WTC11 (cell line): ENCODE results near the gene PIGZ. TPM values are rescaled to one million over a fixed set of nuclear protein-coding genes. Genes with fewer than 3 reads are reported as not detected.

Experiments
- ATAC-seq: fragments of 200-7000 bp; cut with Tn5 transposase; 2 replicates; pipeline ENCODE4 v1.10.0; 2021; ENCODE audit warnings: mild to moderate bottlenecking, moderate library complexity
- CTCF ChIA-PET: fragments of 300-600 bp; sonication (Branson Sonifier 250); formaldehyde crosslinking; loops from one replicate; lab custom pipeline; 2021; ENCODE audit warnings: antibody characterized with exemption; lab: Charles Lee
- POLR2A ChIA-PET: fragments of 350-600 bp; sonication (Branson Sonifier 250); formaldehyde crosslinking; loops from one replicate; lab custom pipeline; 2021; ENCODE audit warnings: antibody characterized with exemption; lab: Charles Lee
- DNase-seq: peaks from one replicate; pipeline ENCODE4 v3.0.0; 2021; ENCODE audit warnings: low spot score
- H3K27ac Mint-ChIP-seq: 2 replicates; pipeline ENCODE4 v1.8.0; 2021; ENCODE audit warnings: mixed read lengths
- H3K27me3 Mint-ChIP-seq: 2 replicates; pipeline ENCODE4 v1.8.0; 2021; ENCODE audit warnings: low read depth, mild to moderate bottlenecking, moderate library complexity, mixed read lengths
- H3K36me3 Mint-ChIP-seq: 2 replicates; pipeline ENCODE4 v1.8.0; 2021; ENCODE audit warnings: mixed read lengths
- H3K4me1 Mint-ChIP-seq: 2 replicates; pipeline ENCODE4 v1.8.0; 2022; ENCODE audit warnings: mixed read lengths
- H3K4me3 Mint-ChIP-seq: 2 replicates; pipeline ENCODE4 v1.8.0; 2021; ENCODE audit warnings: mild to moderate bottlenecking, moderate library complexity, mixed read lengths
- H3K9me3 Mint-ChIP-seq: 2 replicates; pipeline ENCODE4 v1.8.0; 2021; ENCODE audit warnings: mixed read lengths
- AFF4 ChIP-seq: sonication (generic); formaldehyde crosslinking; IDR thresholded peaks from 2 replicates; pipeline ENCODE4 v1.8.1; 2023; ENCODE audit warnings: mild to moderate bottlenecking, missing genetic modification reagents, borderline replicate concordance
- ATF1 ChIP-seq: sonication (generic); formaldehyde crosslinking; IDR thresholded peaks from 2 replicates; pipeline ENCODE4 v1.8.1; 2023; ENCODE audit warnings: mild to moderate bottlenecking, moderate library complexity, missing genetic modification reagents
- ERG ChIP-seq: fragments of 250-450 bp; sonication (Bioruptor Pico); IDR thresholded peaks from 2 replicates; pipeline ENCODE4 v1.8.0; 2021; ENCODE audit warnings: mild to moderate bottlenecking
- GTF2I ChIP-seq: fragments of 250-450 bp; sonication (Bioruptor Pico); conservative IDR thresholded peaks from 2 replicates; pipeline ENCODE4 v1.4.0; 2021; ENCODE audit warnings: mild to moderate bottlenecking
- NFE2L1 ChIP-seq: sonication (generic); formaldehyde crosslinking; IDR thresholded peaks from 2 replicates; pipeline ENCODE4 v1.8.1; 2023; ENCODE audit warnings: missing genetic modification reagents
- NR2C2 ChIP-seq: sonication (generic); formaldehyde crosslinking; IDR thresholded peaks from 2 replicates; pipeline ENCODE4 v1.8.0; 2022; ENCODE audit warnings: mild to moderate bottlenecking, missing genetic modification reagents
- PRRX2 ChIP-seq: fragments of 250-450 bp; sonication (Bioruptor Pico); IDR thresholded peaks from 2 replicates; pipeline ENCODE4 v1.8.0; 2021; ENCODE audit warnings: mild to moderate bottlenecking
- TCF7 ChIP-seq: sonication (generic); formaldehyde crosslinking; IDR thresholded peaks from 2 replicates; pipeline ENCODE4 v1.8.0; 2022; ENCODE audit warnings: mild to moderate bottlenecking, low read depth, missing genetic modification reagents, moderate library complexity
- ZNF317 ChIP-seq: sonication (generic); formaldehyde crosslinking; IDR thresholded peaks from 2 replicates; pipeline ENCODE4 v1.8.1; 2023; ENCODE audit warnings: low read depth, mild to moderate bottlenecking, moderate library complexity, missing genetic modification reagents, borderline replicate concordance
- ZSCAN18 ChIP-seq: fragments of 250-450 bp; sonication (Bioruptor Pico); IDR thresholded peaks from 2 replicates; pipeline ENCODE4 v2.1.2; 2022; ENCODE audit warnings: mild to moderate bottlenecking, moderate library complexity
- total RNA-seq: library from RNA; stranded (reverse); gene quantifications from 3 replicates; pipeline ENCODE4 v1.2.3, GENCODE V29; 2021
- TF ChIP-seq, protein P1 (sequence below): fragments of 250-450 bp; sonication (Bioruptor Pico); IDR thresholded peaks from 2 replicates; pipeline ENCODE4 v1.9.0; 2021; ENCODE audit warnings: mild to moderate bottlenecking
- TF ChIP-seq, protein P2 (sequence below): sonication (generic); formaldehyde crosslinking; IDR thresholded peaks from 2 replicates; pipeline ENCODE4 v1.8.1; 2022; ENCODE audit warnings: mild to moderate bottlenecking, moderate library complexity, missing genetic modification reagents
- TF ChIP-seq, protein P3 (sequence below): sonication (generic); formaldehyde crosslinking; IDR thresholded peaks from 2 replicates; pipeline ENCODE4 v1.8.0; 2022; ENCODE audit warnings: mild to moderate bottlenecking, missing genetic modification reagents
- TF ChIP-seq, protein P4 (sequence below): fragments of 250-450 bp; sonication (Bioruptor Pico); conservative IDR thresholded peaks from 2 replicates; pipeline ENCODE4 v1.9.0; 2021; ENCODE audit warnings: mild to moderate bottlenecking
- TF ChIP-seq, protein P5 (sequence below): sonication (generic); formaldehyde crosslinking; IDR thresholded peaks from 2 replicates; pipeline ENCODE4 v1.8.1; 2023; ENCODE audit warnings: mild to moderate bottlenecking, missing genetic modification reagents, moderate library complexity

PIGZ gene
- total RNA-seq, 1 experiment from 2014 or later: 0.37 TPM

GRCh38 chr3:196970547-196971093 lies 2.0 kb upstream of the PIGZ start (continued):
- no peak for TF ChIP-seq ZSCAN18
- no peak for TF ChIP-seq NR2C2
- no peak for TF ChIP-seq ERG (CRISPR knock-in tag)
- TF ChIP-seq, protein P1, sequence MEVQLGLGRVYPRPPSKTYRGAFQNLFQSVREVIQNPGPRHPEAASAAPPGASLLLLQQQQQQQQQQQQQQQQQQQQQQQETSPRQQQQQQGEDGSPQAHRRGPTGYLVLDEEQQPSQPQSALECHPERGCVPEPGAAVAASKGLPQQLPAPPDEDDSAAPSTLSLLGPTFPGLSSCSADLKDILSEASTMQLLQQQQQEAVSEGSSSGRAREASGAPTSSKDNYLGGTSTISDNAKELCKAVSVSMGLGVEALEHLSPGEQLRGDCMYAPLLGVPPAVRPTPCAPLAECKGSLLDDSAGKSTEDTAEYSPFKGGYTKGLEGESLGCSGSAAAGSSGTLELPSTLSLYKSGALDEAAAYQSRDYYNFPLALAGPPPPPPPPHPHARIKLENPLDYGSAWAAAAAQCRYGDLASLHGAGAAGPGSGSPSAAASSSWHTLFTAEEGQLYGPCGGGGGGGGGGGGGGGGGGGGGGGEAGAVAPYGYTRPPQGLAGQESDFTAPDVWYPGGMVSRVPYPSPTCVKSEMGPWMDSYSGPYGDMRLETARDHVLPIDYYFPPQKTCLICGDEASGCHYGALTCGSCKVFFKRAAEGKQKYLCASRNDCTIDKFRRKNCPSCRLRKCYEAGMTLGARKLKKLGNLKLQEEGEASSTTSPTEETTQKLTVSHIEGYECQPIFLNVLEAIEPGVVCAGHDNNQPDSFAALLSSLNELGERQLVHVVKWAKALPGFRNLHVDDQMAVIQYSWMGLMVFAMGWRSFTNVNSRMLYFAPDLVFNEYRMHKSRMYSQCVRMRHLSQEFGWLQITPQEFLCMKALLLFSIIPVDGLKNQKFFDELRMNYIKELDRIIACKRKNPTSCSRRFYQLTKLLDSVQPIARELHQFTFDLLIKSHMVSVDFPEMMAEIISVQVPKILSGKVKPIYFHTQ (CRISPR knock-in tag): no peak
- no peak for TF ChIP-seq ATF1 (CRISPR knock-in tag)
- TF ChIP-seq, protein P2, sequence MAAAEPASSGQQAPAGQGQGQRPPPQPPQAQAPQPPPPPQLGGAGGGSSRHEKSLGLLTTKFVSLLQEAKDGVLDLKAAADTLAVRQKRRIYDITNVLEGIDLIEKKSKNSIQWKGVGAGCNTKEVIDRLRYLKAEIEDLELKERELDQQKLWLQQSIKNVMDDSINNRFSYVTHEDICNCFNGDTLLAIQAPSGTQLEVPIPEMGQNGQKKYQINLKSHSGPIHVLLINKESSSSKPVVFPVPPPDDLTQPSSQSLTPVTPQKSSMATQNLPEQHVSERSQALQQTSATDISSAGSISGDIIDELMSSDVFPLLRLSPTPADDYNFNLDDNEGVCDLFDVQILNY (CRISPR knock-in tag): no peak
- TF ChIP-seq, protein P3, sequence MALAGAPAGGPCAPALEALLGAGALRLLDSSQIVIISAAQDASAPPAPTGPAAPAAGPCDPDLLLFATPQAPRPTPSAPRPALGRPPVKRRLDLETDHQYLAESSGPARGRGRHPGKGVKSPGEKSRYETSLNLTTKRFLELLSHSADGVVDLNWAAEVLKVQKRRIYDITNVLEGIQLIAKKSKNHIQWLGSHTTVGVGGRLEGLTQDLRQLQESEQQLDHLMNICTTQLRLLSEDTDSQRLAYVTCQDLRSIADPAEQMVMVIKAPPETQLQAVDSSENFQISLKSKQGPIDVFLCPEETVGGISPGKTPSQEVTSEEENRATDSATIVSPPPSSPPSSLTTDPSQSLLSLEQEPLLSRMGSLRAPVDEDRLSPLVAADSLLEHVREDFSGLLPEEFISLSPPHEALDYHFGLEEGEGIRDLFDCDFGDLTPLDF: no peak
- no peak for TF ChIP-seq ZNF317
- TF ChIP-seq, protein P4, sequence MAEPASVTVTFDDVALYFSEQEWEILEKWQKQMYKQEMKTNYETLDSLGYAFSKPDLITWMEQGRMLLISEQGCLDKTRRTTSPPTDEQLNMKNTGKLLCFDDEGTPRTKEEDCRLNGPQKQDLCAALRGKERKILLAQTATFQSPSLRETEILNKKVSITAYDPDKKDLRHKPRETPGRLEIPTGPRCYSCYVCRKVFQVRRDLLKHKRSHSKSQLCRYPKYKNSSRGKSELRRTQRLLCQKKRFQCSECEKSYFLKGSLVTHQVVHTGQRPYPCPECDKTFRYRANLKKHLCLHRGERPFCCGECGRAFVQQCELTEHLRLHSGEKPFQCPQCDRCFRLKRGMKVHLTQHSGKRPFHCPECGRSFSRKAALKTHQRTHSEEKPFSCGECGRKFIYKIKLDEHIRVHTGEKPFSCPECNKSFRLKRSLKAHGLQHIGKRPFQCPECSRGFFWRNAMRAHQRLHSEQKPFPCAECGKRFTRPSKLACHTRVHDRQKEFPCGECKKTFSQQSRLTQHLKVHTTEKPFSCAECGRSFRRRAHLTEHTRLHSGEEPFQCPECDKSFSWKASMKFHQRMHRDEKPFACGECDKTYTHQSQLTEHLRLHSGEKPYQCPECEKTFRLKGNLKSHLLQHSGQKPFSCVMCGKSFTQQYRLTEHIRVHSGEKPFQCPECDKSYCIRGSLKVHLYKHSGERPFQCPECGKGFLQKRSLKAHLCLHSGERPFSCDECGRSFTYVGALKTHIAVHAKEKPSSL (CRISPR knock-in tag): no peak
- TF ChIP-seq PRRX2: no peak

DNA sequence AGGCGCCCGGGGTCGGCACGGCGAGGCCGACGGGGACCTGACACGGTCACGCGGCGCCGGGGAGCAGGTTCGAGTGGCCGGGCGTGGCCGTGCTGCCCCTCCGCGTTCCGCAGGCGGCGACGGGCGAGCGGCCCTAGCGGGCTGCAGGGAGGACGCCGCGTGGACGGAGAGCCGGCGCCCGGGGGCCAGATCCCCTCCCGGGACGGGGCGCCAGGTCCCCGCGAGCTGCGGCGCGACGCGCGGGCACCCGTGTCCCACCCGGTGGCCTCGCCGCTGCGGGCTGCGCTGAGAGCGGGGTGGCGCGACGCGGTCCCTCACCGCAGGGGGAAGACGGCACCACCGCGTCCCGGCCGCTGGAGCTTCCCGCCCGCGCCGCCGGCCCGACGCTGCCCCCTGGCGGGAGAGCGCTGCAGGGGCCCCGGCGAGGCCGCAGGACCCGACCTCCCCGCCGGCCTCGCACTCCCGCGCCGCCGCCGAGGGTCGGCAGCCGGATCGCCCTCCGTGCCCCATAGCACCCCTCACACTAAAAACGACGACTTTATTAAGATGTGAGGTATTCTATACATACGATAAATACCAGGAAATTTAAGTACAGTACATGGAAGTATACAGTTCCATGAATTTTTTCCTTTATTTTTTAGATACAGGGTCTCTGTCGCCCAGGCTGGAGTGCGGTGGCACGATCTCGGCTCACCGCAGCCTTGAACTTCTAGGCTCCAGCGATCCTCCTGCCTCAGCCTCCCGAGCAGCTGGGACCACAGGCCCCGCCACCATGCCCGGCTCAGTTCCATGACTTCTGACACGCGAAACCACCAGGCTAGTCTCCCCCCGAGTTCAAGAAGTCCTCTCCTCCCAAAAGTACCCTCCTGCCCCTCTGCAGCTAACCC lies 1.3 kb upstream of the PIGZ start:
- DNase-seq (peak; percentile 66), ATAC-seq (peak; percentile 60)
- Mint-ChIP-seq H3K36me3 (peaks cover 3% of the 10 kb centered on the region; the same call in 1 of the 2 replicates), H3K27me3 (peaks cover 62% of the 10 kb centered on the region), H3K4me3 (peak overlapping the region; percentile 61), H3K4me1 (peaks cover 10% of the 10 kb centered on the region), H3K27ac (no peak overlapping the region), H3K9me3 (peaks cover 3% of the 10 kb centered on the region; the same call in 1 of the 2 replicates)
- ChIA-PET CTCF (interaction anchor here (0.6 to 1.4 kb wide), 12 partner anchors 10 to 360 kb away, joined by 3 to 10 read pairs (median 4); partner anchors contain the start of genes MELTF and NCBP2), POLR2A (interaction anchor here (0.5 kb wide), 1 partner anchor 488 kb away, joined by 3 read pairs; no protein-coding TSS in a partner anchor)
- TF ChIP-seq TCF7 (CRISPR knock-in tag) (no peak; the same call in 1 of the 2 replicates), ZSCAN18 (no peak), NFE2L1 (CRISPR knock-in tag) (peak; percentile 36; the same call in 1 of the 2 replicates), GTF2I (CRISPR knock-in tag) (no peak), AFF4 (no peak)
- TF ChIP-seq, protein P2 (CRISPR knock-in tag): peak; percentile 75; the same call in 1 of the 2 replicates
- TF ChIP-seq, protein P5, sequence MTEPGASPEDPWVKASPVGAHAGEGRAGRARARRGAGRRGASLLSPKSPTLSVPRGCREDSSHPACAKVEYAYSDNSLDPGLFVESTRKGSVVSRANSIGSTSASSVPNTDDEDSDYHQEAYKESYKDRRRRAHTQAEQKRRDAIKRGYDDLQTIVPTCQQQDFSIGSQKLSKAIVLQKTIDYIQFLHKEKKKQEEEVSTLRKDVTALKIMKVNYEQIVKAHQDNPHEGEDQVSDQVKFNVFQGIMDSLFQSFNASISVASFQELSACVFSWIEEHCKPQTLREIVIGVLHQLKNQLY (CRISPR knock-in tag): 0 out of 2 replicates have a peak, but pooled peaks have one; percentile 33
